Measurements from ENCODE around the gene DUSP22. TPM values are rescaled to one million over a fixed set of nuclear protein-coding genes. Genes with fewer than 3 reads are reported as not detected.

Gene DUSP22
- total RNA-seq, 1 donor from 2014 or later = 40.0 TPM

- Histone ChIP-seq H3K36me3 (no peaks in the 10 kb centered on the region), H3K4me2 (no peak overlapping the region), H3K4me3 (no peak overlapping the region), H3K79me2 (ENCODE audit: low read depth) (no peaks in the 10 kb centered on the region), H3F3A (ENCODE audit: low read depth) (no peaks in the 10 kb centered on the region), H3K27me3 (no peaks in the 10 kb centered on the region), H3K4me1 (no peaks in the 10 kb centered on the region), H3K27ac (no peak overlapping the region), H3K9ac (no peak overlapping the region), H4K20me1 (ENCODE audit: low read depth) (no peaks in the 10 kb centered on the region), H2AFZ (replicated peaks) (no peak overlapping the region), H3K9me3 (ENCODE audit: low read depth) (no peaks in the 10 kb centered on the region)
- Mint-ChIP-seq H3K4me1 (no peaks in the 10 kb centered on the region), H3K36me3 (no peaks in the 10 kb centered on the region), H3K27me3 (ENCODE audit: insufficient read depth, low read depth) (peaks cover 4% of the 10 kb centered on the region), H3K9me3 (peaks cover 16% of the 10 kb centered on the region), H3K4me3 (no peak overlapping the region), H3K27ac (no peak overlapping the region)
- TF ChIP-seq CTCF (IDR thresholded peaks at IDR 0.05) (no peak), EZH2 (IDR thresholded peaks at IDR 0.05) (no peak), EZH2phosphoT487 (IDR thresholded peaks at IDR 0.05) (no peak)
- DNase-seq (ENCODE audit: low spot score) = no peak
Measured at GRCh38 chr6:259316-259715, 33.0 kb upstream of the DUSP22 start.

- no peaks in the 10 kb centered on the region for H3K27me3 ChIP-seq
- TF ChIP-seq EZH2 (IDR thresholded peaks at IDR 0.05) (no peak), CTCF (IDR thresholded peaks at IDR 0.05) (no peak), EZH2phosphoT487 (IDR thresholded peaks at IDR 0.05) (no peak)
- H4K20me1 ChIP-seq (ENCODE audit: low read depth) = no peaks in the 10 kb centered on the region
- no peak overlapping the region for H3K9ac ChIP-seq
- peaks cover 4% of the 10 kb centered on the region for H3K27me3 Mint-ChIP-seq (ENCODE audit: insufficient read depth, low read depth)
- H3K27ac ChIP-seq = no peak overlapping the region
- H3K27ac Mint-ChIP-seq = no peak overlapping the region
- H3K4me1 ChIP-seq = no peaks in the 10 kb centered on the region
- H3K4me3 Mint-ChIP-seq = no peak overlapping the region
- no peak overlapping the region for H3K4me3 ChIP-seq
- H3K36me3 Mint-ChIP-seq = no peaks in the 10 kb centered on the region
- no peaks in the 10 kb centered on the region for H3K9me3 ChIP-seq (ENCODE audit: low read depth)
- H3K79me2 ChIP-seq (ENCODE audit: low read depth) = no peaks in the 10 kb centered on the region
- H3K36me3 ChIP-seq = no peaks in the 10 kb centered on the region
- H2AFZ ChIP-seq (replicated peaks) = no peak overlapping the region
- no peaks in the 10 kb centered on the region for H3K4me1 Mint-ChIP-seq
- H3K9me3 Mint-ChIP-seq = peaks cover 16% of the 10 kb centered on the region
- no peaks in the 10 kb centered on the region for H3F3A ChIP-seq (ENCODE audit: low read depth)
- DNase-seq (ENCODE audit: low spot score) = no peak
- H3K4me2 ChIP-seq = no peak overlapping the region
Measured at GRCh38 chr6:259901-260508, 32.3 kb upstream of the DUSP22 start.

- Histone ChIP-seq H3K4me1 (no peaks in the 10 kb centered on the region), H3K36me3 (no peaks in the 10 kb centered on the region), H4K20me1 (ENCODE audit: low read depth) (no peaks in the 10 kb centered on the region), H3K79me2 (ENCODE audit: low read depth) (no peaks in the 10 kb centered on the region), H3K27me3 (no peaks in the 10 kb centered on the region), H2AFZ (replicated peaks) (no peak overlapping the region), H3K9ac (no peak overlapping the region), H3F3A (ENCODE audit: low read depth) (no peaks in the 10 kb centered on the region), H3K4me3 (no peak overlapping the region), H3K27ac (no peak overlapping the region), H3K9me3 (ENCODE audit: low read depth) (no peaks in the 10 kb centered on the region), H3K4me2 (no peak overlapping the region)
- Mint-ChIP-seq H3K4me1 (no peaks in the 10 kb centered on the region), H3K9me3 (peaks cover 4% of the 10 kb centered on the region), H3K27me3 (ENCODE audit: insufficient read depth, low read depth) (no peaks in the 10 kb centered on the region), H3K36me3 (no peaks in the 10 kb centered on the region), H3K4me3 (no peak overlapping the region), H3K27ac (no peak overlapping the region)
- no peak for TF ChIP-seq EZH2phosphoT487 (IDR thresholded peaks at IDR 0.05)
- TF ChIP-seq EZH2 (IDR thresholded peaks at IDR 0.05) = no peak
- TF ChIP-seq CTCF (IDR thresholded peaks at IDR 0.05) = no peak
- no peak for DNase-seq (ENCODE audit: low spot score)
Measured at GRCh38 chr6:264626-265025, 27.7 kb upstream of the DUSP22 start.
